Kidney (tissue), 14 donors: ENCODE data around the gene TPST1. TPM values are rescaled to one million over a fixed set of nuclear protein-coding genes. Genes with fewer than 3 reads are reported as not detected.

Source experiments
- DNase-seq, 5 donors: peaks; one replicate each; pipeline ENCODE4 v3.0.0-alpha.2; 2013 to 2020
- FAIRE-seq: peaks from 2 replicates; lab custom pipeline; 2012; peaks lifted over from hg19 to GRCh38; lab: Jason Lieb, UNC
- H3K27ac ChIP-seq, 2 donors: one replicate each; pipeline ENCODE4 v1.7.0; 2013; ENCODE audit warnings: low read depth in 2 of 2, low read length in 2 of 2, inconsistent platforms in 1 of 2
- H3K27me3 ChIP-seq: one replicate; pipeline ENCODE4 v1.7.1; 2013; ENCODE audit warnings: low read length, inconsistent platforms; ENCODE audit not compliant: control insufficient read depth, insufficient read depth
- H3K36me3 ChIP-seq, 3 donors: one replicate each; pipeline versions ENCODE4 v1.7.0 to v1.7.1; 2013; ENCODE audit warnings: low read length in 3 of 3, control low read depth in 1 of 3, inconsistent platforms in 1 of 3; ENCODE audit not compliant: insufficient read depth in 3 of 3, control insufficient read depth in 2 of 3
- H3K4me1 ChIP-seq, 3 donors: one replicate each; pipeline versions ENCODE4 v1.7.0 to v1.7.1; 2013; ENCODE audit warnings: low read length in 3 of 3, inconsistent platforms in 1 of 3, low read depth in 1 of 3; ENCODE audit not compliant: control insufficient read depth in 2 of 3, insufficient read depth in 2 of 3
- H3K4me3 ChIP-seq, 3 donors: one replicate each; pipeline versions ENCODE4 v1.7.0 to v1.8.1; 2013; ENCODE audit warnings: low read length in 3 of 3, control low read depth in 1 of 3, inconsistent platforms in 1 of 3
- H3K9ac ChIP-seq, 3 donors: one replicate each; pipeline versions ENCODE4 v1.7.0 to v1.7.1; 2013; ENCODE audit warnings: low read length in 3 of 3, control low read depth in 1 of 3, inconsistent platforms in 1 of 3
- H3K9me3 ChIP-seq, 3 donors: one replicate each; pipeline versions ENCODE4 v1.7.0 to v1.7.1; 2013; ENCODE audit warnings: low read length in 3 of 3, control low read depth in 1 of 3, inconsistent platforms in 1 of 3; ENCODE audit not compliant: control insufficient read depth in 2 of 3, insufficient read depth in 1 of 3
- CTCF ChIP-seq: IDR thresholded peaks from 3 replicates; pipeline ENCODE4 v1.5.1; 2012; ENCODE audit warnings: mild to moderate bottlenecking, moderate library complexity, borderline replicate concordance; ENCODE audit not compliant: insufficient read depth; ENCODE audit errors: extremely low read depth
- intact Hi-C: fragments of 100-400 bp; cut with DNase I; formaldehyde crosslinking; loops from one replicate; pipeline ENCODE4 v1.11.1; 2022
- polyA plus RNA-seq: library from polyadenylated mRNA; stranded (reverse); fragments of 350-450 nt; fragmentation: Illumina TruSeq; extraction: RNeasy Lipid Tissue Mini Kit (QIAGEN cat#74804); gene quantifications from one replicate; pipeline ENCODE4 v1.2.3, GENCODE V29; 2014; ENCODE audit warnings: low read depth, low replicate concordance; ENCODE audit not compliant: insufficient read depth
- total RNA-seq: library from RNA; stranded (reverse); fragmentation: NEBNext Ultra II Directional; extraction: Animal tissue kit (Norgen Biotek cat#: 25700); gene quantifications from one replicate; pipeline ENCODE4 v1.2.1, GENCODE V29; 2021
- donor health status: control.
- donor health status: control.
- donor health status: control.
- donor health status: control.
- donor health status: control.
- donor health status: DM: yes; HTN: yes; CAD: no.
- donor health status: Normal renal cell carcinoma (clear cell type).

The TPST1 gene
- total and polyA plus RNA-seq, 2 donors from 2014 or later, result 23.6 to 35.7 TPM

- intact Hi-C loops, result loop anchor here (5.0 kb wide), 1 partner anchor 39 kb away; no protein-coding TSS in a partner anchor
- Histone ChIP-seq H3K9ac (no peak overlapping the region), H3K27me3 (no peaks in the 10 kb centered on the region), H3K36me3 (no peaks in the 10 kb centered on the region), H3K9me3 (peaks cover 0 to 8% (median 0%) of the 10 kb centered on the region in 3 donors), H3K4me1 (peaks cover 0 to 6% (median 3%) of the 10 kb centered on the region in 3 donors), H3K27ac (no peak overlapping the region), H3K4me3 (no peak overlapping the region)
- TF ChIP-seq CTCF, result no peak
- DNase-seq (no peak), FAIRE-seq (no peak)
These were observed 96.6 kb downstream of the TPST1 start for GRCh38 chr7:66301737-66302136.

DNA sequence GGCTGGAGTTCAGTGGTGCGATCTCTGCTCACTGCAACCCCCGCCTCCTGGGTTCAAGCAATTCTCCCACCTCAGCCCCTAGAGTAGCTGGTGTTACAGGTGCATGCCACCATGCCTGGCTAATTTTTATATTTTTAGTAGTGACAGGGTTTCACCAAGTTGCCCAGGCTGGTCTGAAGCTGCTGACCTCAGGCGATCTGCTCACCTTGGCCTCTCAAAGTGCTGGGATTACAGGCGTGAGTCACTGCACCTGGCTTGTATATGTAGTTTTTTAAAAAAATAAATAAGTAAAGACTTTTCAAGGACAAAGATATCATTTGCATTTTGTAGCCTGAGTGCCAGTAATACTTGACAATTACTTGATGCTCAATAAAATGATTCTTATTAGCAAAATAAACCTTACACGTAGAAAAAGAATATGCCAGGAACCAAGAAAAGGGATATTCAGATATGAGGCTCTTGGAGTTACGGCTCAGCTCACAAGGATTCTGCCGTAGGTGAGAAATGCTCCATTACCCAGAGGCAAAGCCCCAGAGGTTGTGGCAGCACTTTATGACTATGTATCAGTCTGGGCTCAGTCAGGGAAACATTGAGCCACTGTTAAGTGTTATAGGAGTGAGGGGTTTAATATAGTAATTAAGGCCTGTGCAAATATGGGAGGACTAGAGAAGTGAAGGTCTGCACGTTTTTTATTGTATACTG is 98.5 kb downstream of the TPST1 start:
- FAIRE-seq, result no peak
- H3K36me3 ChIP-seq, result no peaks in the 10 kb centered on the region
- peak in 4 of 5 donors; percentile 32 to 72 (median 67) for DNase-seq
- no peaks in the 10 kb centered on the region for H3K9me3 ChIP-seq
- TF ChIP-seq CTCF, result no peak
- H3K4me1 ChIP-seq, result peaks cover 0 to 6% (median 6%) of the 10 kb centered on the region in 3 donors
- intact Hi-C loops, result loop anchor here (5.0 kb wide), 1 partner anchor 41 kb away; no protein-coding TSS in a partner anchor
- H3K9ac ChIP-seq, result peak overlapping the region in 1 of 3 donors; percentile 13
- H3K27ac ChIP-seq, result peak overlapping the region; percentile 52 to 68
- no peak overlapping the region for H3K4me3 ChIP-seq
- no peaks in the 10 kb centered on the region for H3K27me3 ChIP-seq

- peaks cover 0 to 6% (median 6%) of the 10 kb centered on the region in 3 donors for H3K4me1 ChIP-seq
- no peaks in the 10 kb centered on the region for H3K9me3 ChIP-seq
- FAIRE-seq (no peak), DNase-seq (no peak)
- no peak overlapping the region for H3K4me3 ChIP-seq
- H3K27ac ChIP-seq, result peak overlapping the region; percentile 52 to 68
- no peak for TF ChIP-seq CTCF
- intact Hi-C loops, result loop anchor here (5.0 kb wide), 1 partner anchor 42 kb away; no protein-coding TSS in a partner anchor
- H3K36me3 ChIP-seq, result no peaks in the 10 kb centered on the region
- no peaks in the 10 kb centered on the region for H3K27me3 ChIP-seq
- peak overlapping the region in 1 of 3 donors; percentile 13 for H3K9ac ChIP-seq
These were observed 99.4 kb downstream of the TPST1 start for GRCh38 chr7:66304536-66304935.
